Measurements from ENCODE around the gene TRIM13. TPM values are rescaled to one million over a fixed set of nuclear protein-coding genes. Genes with fewer than 3 reads are reported as not detected.

TRIM13 gene
- total RNA-seq, 2 donors from 2014 or later: 13.5 to 14.8 TPM

DNA sequence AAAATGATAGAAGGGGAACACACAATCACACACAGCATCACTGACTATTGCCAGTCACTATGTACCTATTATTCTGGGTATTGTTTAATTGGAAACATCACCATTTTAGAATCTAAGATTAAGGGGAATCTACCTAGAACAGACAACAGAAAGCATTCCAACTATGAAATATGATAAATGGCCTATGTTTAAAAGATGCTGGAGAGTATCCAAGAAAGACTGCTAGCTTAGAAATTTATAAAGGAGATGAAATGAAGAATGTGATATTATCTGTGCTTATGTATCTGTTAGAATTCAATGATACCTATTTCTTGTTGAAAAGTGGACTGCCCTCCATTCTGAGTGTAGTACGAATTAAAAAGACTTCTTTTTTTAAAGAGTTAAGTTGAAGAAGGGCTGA, 68.9 kb downstream of the TRIM13 start:
- Mint-ChIP-seq H3K27ac (no peak overlapping the region), H3K4me3 (no peak overlapping the region), H3K27me3 (no peaks in the 10 kb centered on the region), H3K9me3 (no peaks in the 10 kb centered on the region), H3K36me3 (ENCODE audit: low read depth) (peaks cover 74% of the 10 kb centered on the region), H3K4me1 (no peaks in the 10 kb centered on the region)
- ATAC-seq (replicated peaks): no peak

Other genes starting within 250 kb of the TRIM13 start
- gene KPNA3, start 204.4 kb upstream of the TRIM13 start, total RNA-seq: 10 to 100 TPM; 20.3 to 49.5 TPM
- 1 to 10 TPM; 3.6 to 5.3 TPM for gene SPRYD7, start 60.7 kb upstream of the TRIM13 start, total RNA-seq
- under 1 TPM; 0.19 to 0.45 TPM for gene KCNRG, start 18.4 kb downstream of the TRIM13 start, total RNA-seq